HUES64 (cell line): ENCODE measurements around the gene TRPM3.
"Not testable (repeated sequence)": the region's sequence is repeated elsewhere in the genome, so short reads cannot be mapped to it uniquely, and the experiment has no call there.

Experiments used
- H3K27ac ChIP-seq: 2 replicates; pipeline ENCODE4 v1.7.0; 2013; ENCODE audit warnings: low read depth, low read length, inconsistent platforms
- H3K27me3 ChIP-seq: 2 replicates; pipeline ENCODE4 v1.6.1; 2013; ENCODE audit warnings: mild to moderate bottlenecking, low read length; ENCODE audit not compliant: insufficient read depth
- H3K36me3 ChIP-seq: 2 replicates; pipeline ENCODE4 v1.6.1; 2013; ENCODE audit warnings: mild to moderate bottlenecking, low read length; ENCODE audit not compliant: insufficient read depth
- H3K4me1 ChIP-seq: 2 replicates; pipeline ENCODE4 v1.6.1; 2013; ENCODE audit warnings: mild to moderate bottlenecking, low read length, moderate library complexity; ENCODE audit not compliant: insufficient read depth
- H3K4me3 ChIP-seq: 2 replicates; pipeline ENCODE4 v1.5.1; 2013; ENCODE audit warnings: mild to moderate bottlenecking, low read length, moderate library complexity
- H3K9ac ChIP-seq: 2 replicates; pipeline ENCODE4 v1.6.1; 2013; ENCODE audit warnings: mild to moderate bottlenecking, low read depth, low read length
- H3K9me3 ChIP-seq: 2 replicates; pipeline ENCODE4 v1.6.1; 2013; ENCODE audit warnings: low read depth, low read length; ENCODE audit not compliant: insufficient read depth
- WGBS: fragments of 150-250, 120-280 bp; methylation state at CpG from one replicate; pipeline ENCODE4 v1.1.7; 2013; ENCODE audit warnings: missing lambda C conversion rate; 5-methylcytosine and 5-hydroxymethylcytosine counted together

TRPM3 gene

DNA sequence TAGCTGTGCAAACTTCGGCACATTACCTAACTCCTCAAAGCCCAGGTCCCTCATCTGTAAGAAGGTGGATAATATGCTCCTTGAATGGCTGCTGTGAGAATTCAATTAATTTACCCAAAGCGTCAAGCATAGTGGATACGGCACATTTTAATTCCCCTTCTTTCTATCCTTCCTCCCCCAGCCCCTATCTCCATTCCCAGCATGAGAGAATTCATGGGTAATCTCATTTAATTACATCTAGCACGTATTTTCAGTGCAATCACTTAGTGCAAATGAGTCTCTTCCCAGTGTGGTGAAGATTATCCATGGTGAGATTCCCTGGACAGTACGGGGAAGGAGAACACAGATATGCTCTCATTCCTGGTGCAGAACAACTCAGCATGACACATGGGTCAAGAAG is 145.6 kb downstream of the TRPM3 start:
- H3K27me3 ChIP-seq, result no peaks in the 10 kb centered on the region
- H3K4me1 ChIP-seq, result no peaks in the 10 kb centered on the region
- no peak overlapping the region for H3K27ac ChIP-seq
- H3K4me3 ChIP-seq, result no peak overlapping the region
- WGBS, result 86% methylated on average over 4 of the region's 5 CpGs
- H3K36me3 ChIP-seq, result no peaks in the 10 kb centered on the region
- no peak overlapping the region for H3K9ac ChIP-seq
- no peaks in the 10 kb centered on the region for H3K9me3 ChIP-seq

DNA sequence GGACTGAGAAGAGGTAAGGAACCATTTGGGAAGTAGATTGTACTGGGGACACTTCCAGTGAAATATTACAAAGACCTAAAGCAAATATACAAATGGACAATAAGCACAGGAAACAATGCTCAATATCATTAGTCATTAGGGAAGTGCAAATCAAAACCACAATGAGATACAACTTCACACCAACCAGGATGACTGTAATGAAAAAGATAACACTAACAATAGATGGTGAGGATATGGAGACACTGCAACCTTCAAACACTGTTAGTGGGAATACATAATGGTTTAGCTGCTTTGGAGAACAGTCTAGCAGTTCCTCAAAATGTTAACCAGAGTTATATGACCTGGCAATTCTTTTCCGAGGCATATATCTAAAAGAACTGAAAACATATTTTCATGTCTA is 149.7 kb downstream of the TRPM3 start:
- Histone ChIP-seq H3K27ac (no peak overlapping the region), H3K9me3 (no peaks in the 10 kb centered on the region), H3K4me1 (no peaks in the 10 kb centered on the region), H3K4me3 (no peak overlapping the region), H3K36me3 (no peaks in the 10 kb centered on the region), H3K9ac (no peak overlapping the region), H3K27me3 (no peaks in the 10 kb centered on the region)
- 100% methylated on average over 1 of the region's 1 CpG for WGBS

DNA sequence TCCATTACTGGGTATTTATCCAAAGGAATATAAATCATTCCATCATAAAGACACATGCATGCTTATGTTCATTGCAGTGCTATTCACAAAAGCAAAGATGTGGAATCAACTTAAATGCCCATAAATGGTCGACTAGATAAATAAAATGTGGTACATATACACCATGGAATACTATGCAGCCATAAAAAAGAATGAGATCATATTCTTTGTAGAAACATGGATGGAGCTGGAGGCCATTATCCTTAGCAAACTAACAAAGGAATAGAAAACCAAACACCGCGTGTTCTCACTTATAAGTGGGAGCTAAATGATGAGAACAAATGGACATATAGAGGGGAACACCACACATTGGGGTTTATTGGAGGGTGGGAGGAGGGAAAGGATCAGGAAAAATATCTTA is 155.0 kb downstream of the TRPM3 start:
- not testable (repeated sequence) for H3K27me3 ChIP-seq, H3K9me3 ChIP-seq, H3K9ac ChIP-seq, H3K36me3 ChIP-seq, H3K4me3 ChIP-seq, H3K27ac ChIP-seq, H3K4me1 ChIP-seq
- 90% methylated on average over 2 of the region's 3 CpGs for WGBS

DNA sequence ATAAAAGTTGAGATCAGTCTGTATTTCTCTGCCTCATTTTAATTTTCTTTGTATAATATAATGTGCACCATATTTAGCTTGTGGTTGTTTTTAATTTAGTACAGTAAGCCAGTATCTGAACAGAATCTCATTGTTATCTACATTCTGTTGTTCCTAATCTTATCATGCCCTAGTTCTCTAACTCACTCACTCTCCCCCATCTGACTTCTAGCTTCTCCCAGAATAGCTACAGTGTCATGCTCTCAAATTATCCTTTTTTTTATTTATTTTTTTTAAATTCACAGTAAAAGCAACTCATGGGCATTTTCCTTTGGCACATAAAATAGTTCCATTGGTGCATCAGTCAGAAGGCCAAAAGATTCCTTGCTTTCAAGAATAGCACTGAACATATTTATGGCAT is 156.6 kb downstream of the TRPM3 start:
- Histone ChIP-seq H3K27me3 (no peaks in the 10 kb centered on the region), H3K9me3 (no peaks in the 10 kb centered on the region), H3K4me1 (no peaks in the 10 kb centered on the region), H3K9ac (no peak overlapping the region), H3K4me3 (no peak overlapping the region), H3K27ac (no peak overlapping the region), H3K36me3 (no peaks in the 10 kb centered on the region)

DNA sequence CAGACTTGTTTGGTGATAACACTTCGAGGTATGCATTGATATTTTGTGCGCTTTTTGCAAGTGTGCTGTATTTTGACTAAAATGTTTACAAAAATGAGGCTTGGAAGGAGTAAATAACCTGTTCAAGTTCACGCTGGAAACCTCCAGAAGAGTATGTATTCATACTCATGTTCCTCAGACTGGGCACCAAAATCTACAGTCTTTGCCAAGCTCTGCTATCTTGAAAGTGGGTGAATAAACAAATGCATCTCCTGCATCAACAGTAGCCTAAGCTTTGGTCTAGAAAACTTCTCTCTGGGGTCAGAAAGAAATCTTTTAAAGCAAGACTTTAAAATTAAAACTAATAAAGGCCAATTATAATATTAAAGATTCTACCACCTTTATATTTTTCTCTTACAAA is 157.9 kb downstream of the TRPM3 start:
- Histone ChIP-seq H3K9me3 (no peaks in the 10 kb centered on the region), H3K27ac (no peak overlapping the region), H3K9ac (no peak overlapping the region), H3K4me3 (no peak overlapping the region), H3K27me3 (no peaks in the 10 kb centered on the region), H3K4me1 (no peaks in the 10 kb centered on the region), H3K36me3 (no peaks in the 10 kb centered on the region)
- 96% methylated on average over 3 of the region's 3 CpGs for WGBS

DNA sequence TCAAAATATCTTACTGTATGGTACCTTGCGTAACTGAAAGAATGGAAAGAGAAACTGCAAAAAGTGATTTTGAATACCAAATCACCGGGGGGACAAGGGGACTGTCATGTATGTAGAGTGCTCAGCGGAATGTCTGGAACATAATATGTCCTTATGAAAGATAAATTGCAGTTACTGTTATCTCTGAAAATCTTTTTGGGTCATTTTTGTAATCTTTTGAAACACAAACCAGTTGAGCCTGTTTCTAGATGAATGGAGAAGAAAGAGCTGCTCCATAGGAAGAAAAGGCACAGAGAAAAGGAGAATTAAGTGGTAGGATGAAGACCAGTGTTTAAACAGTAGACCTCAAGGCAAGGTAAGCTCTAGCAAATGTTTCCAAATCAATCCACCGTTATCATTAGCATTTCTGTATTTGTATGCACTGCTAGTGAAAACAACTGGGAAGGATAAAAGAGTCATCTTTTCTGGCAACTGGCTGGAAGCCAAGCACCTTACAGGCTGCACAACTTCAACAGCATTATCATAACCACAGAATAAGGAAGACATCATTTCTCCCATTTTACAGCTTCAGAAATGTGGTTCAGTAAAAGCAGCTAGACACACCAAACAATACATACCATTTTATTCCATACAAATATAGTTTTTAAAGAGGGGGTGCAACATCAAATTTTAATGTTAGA is 158.5 kb downstream of the TRPM3 start:
- no peak overlapping the region for H3K4me3 ChIP-seq
- no peaks in the 10 kb centered on the region for H3K9me3 ChIP-seq
- no peaks in the 10 kb centered on the region for H3K4me1 ChIP-seq
- no peak overlapping the region for H3K27ac ChIP-seq
- no peaks in the 10 kb centered on the region for H3K27me3 ChIP-seq
- whole genome bisulfite sequencing, result 95% methylated on average over 4 of the region's 4 CpGs
- no peaks in the 10 kb centered on the region for H3K36me3 ChIP-seq
- H3K9ac ChIP-seq, result no peak overlapping the region

DNA sequence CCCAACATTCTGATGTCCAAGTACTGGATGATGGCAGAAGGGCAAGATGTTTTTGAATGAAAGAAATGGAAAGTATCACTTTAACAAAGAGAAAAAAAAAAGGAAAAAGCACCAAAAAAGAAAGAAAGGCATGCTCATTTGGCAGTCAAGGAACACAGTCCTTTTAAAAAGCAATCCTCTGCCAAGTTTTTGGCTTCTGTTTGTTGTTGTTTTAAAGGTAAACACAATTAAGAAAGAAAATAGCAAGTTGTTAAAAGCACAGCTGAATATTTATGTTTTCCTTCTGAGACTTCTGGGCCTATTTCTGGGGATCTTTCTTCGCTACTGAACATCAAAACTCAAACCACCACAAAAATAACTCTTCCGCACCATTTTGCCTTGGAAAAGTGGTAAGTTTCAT is 162.1 kb downstream of the TRPM3 start:
- H3K4me3 ChIP-seq, result no peak overlapping the region
- 89% methylated on average over 2 of the region's 2 CpGs for WGBS

DNA sequence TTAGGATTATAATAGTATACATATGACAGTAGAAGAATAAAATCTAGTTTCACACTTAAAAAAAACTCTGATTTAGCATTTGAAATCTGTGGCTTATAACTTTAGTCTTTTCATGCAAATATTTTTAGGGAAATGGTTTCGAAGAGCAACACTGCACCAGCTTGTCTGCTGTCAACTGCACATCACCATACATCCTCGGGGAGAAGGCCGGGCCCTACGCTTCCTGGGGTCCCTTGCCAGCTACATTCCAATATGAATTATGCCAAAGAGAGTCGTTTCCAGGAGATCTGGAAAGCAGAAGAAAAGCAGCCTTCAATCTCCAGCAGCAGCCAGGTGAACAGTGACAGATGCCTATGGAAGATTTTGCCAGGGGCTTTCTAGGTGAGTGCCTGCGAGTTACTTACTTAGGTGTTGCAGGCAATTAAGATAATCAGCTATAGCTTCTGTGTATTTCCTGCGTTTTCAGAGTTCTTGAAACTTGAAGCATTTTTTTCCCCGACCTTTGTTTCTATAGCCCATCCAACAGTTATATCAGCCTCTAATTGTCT is 166.8 kb downstream of the TRPM3 start:
- WGBS, result 83% methylated on average over 8 of the region's 8 CpGs
- Histone ChIP-seq H3K27ac (peak overlapping the region; percentile 61), H3K36me3 (no peaks in the 10 kb centered on the region), H3K4me1 (peaks cover 24% of the 10 kb centered on the region; the same call in 1 of the 2 replicates), H3K27me3 (no peaks in the 10 kb centered on the region), H3K9ac (peak overlapping the region; percentile 22; the same call in 1 of the 2 replicates), H3K4me3 (no peak overlapping the region; the same call in 1 of the 2 replicates), H3K9me3 (no peaks in the 10 kb centered on the region)

More for the DNA sequence above, 162.1 kb downstream of the TRPM3 start:
- Histone ChIP-seq H3K4me1 (peaks cover 14% of the 10 kb centered on the region; the same call in 1 of the 2 replicates), H3K9me3 (no peaks in the 10 kb centered on the region), H3K36me3 (no peaks in the 10 kb centered on the region), H3K9ac (no peak overlapping the region), H3K27ac (no peak overlapping the region), H3K27me3 (no peaks in the 10 kb centered on the region)

DNA sequence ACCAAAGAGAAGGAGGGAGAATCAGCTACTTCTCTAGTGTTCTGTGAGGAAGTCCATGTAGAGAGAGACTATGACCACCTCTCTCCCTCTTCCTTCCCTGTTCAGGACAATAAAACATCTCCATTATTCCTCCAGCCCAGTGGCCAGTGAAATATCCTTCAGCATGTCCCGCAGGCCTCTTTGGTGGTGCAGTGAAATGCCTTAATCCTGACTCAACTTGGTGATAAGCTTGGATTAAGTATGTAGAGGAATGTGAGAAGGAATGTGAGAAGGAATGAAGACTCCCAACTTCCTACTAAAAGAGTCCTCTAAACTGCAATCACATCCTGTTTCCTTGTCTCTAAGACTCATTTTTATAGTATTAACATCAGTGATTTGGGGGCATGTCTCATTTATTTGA is 167.3 kb downstream of the TRPM3 start:
- Histone ChIP-seq H3K9ac (peak overlapping the region; percentile 22; the same call in 1 of the 2 replicates), H3K27me3 (no peaks in the 10 kb centered on the region)

DNA sequence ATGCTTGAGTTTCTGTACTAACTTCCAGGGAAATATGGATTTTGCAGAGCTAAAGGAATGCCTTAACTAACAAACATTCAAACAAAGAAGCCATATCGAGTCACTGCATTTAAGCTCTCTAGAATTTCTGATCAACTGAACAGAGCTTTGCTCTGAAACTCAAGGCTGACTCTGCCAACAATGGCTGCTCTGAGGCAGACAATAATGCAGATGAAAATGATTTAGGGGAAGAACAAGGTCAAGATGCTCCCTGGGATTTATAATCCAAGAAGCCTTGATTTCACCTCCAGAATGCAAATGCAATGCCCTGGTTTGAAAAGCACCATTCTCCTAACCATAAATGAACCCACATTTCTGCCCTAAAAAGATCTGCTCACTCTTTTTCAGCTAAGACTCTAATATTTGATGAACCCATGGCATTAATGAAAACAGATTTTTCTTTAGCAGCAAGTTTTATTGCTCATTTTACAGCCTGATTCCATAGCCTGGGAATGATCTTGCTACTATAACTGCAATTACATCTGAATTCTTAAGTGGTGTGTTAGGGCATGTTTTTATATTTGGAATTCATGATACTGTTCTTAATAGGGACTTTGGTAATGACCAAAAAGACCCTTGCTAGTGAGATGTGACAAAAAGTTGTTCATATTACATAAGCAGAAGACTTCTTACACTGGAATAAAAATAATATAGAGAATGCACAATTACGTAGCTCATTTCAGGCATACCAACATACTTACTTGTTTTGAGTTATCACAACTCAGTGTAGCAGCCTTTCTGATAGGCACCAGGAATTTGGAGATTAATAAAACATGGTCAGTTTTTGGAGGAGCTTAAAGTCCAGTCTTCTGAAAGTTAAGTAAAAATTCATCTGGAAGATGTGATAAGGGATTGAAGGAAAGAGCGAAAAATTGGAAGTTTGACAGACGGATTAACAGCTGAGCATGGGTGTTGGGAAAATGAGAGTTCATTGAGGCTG is 169.4 kb downstream of the TRPM3 start:
- H3K27ac ChIP-seq, result no peak overlapping the region
- H3K27me3 ChIP-seq, result no peaks in the 10 kb centered on the region
- H3K4me1 ChIP-seq, result peaks cover 38% of the 10 kb centered on the region
- no peak overlapping the region for H3K4me3 ChIP-seq
- WGBS, result 91% methylated on average over 4 of the region's 4 CpGs
- no peaks in the 10 kb centered on the region for H3K9me3 ChIP-seq
- H3K9ac ChIP-seq, result no peak overlapping the region
- H3K36me3 ChIP-seq, result no peaks in the 10 kb centered on the region

More for the DNA sequence above, 167.3 kb downstream of the TRPM3 start:
- Histone ChIP-seq H3K4me3 (no peak overlapping the region; the same call in 1 of the 2 replicates), H3K4me1 (peaks cover 24% of the 10 kb centered on the region; the same call in 1 of the 2 replicates), H3K27ac (peak overlapping the region; percentile 61), H3K9me3 (no peaks in the 10 kb centered on the region), H3K36me3 (no peaks in the 10 kb centered on the region)
- WGBS, result 53% methylated on average over 1 of the region's 1 CpG

DNA sequence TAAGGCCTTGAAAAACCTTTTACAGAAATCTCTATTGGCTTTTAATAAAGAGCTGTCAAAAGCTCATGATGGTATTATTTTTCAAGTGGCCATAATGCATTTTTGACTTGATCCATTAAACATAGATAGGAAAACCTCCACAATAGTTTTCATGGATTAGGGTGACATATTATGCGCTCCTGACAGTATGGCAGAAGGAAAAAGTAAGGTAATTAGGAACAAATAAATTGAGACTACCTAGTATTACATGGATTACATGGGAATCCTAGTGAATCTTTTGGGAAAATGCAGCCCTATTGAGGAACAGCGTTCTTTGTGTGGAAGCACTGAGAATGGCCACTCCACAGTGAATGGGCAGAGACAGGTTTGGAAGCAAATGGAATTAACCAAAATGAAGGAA is 171.2 kb downstream of the TRPM3 start:
- Histone ChIP-seq H3K27ac (no peak overlapping the region), H3K9ac (no peak overlapping the region), H3K36me3 (no peaks in the 10 kb centered on the region), H3K4me3 (no peak overlapping the region), H3K27me3 (no peaks in the 10 kb centered on the region), H3K4me1 (peaks cover 35% of the 10 kb centered on the region), H3K9me3 (no peaks in the 10 kb centered on the region)
- 70% methylated on average over 2 of the region's 2 CpGs for WGBS
